Ishikawa (cell line): ENCODE data around the gene LRRC32.
A peak's percentile ranks its signal among the peaks of the same experiment; 100 is the strongest.

Source experiments
- CEBPB ChIP-seq: IDR thresholded peaks from 2 replicates; pipeline ENCODE4 v1.6.1; 2012
- CREB1 ChIP-seq: IDR thresholded peaks from 2 replicates; pipeline ENCODE4 v1.6.1; 2012; ENCODE audit warnings: low read depth
- EGR1 ChIP-seq: IDR thresholded peaks from 2 replicates; pipeline ENCODE4 v1.6.1; 2012
- EP300 ChIP-seq: IDR thresholded peaks from 2 replicates; pipeline ENCODE4 v1.6.1; 2012; ENCODE audit warnings: borderline replicate concordance
- FOXM1 ChIP-seq: IDR thresholded peaks from 2 replicates; pipeline ENCODE4 v1.6.1; 2012; ENCODE audit warnings: low read depth, borderline replicate concordance
- MAX ChIP-seq: IDR thresholded peaks from 2 replicates; pipeline ENCODE4 v1.6.1; 2012
- NFIC ChIP-seq: IDR thresholded peaks from 2 replicates; pipeline ENCODE4 v1.6.1; 2012
- RAD21 ChIP-seq: IDR thresholded peaks from 2 replicates; pipeline ENCODE4 v1.6.1; 2012; ENCODE audit warnings: low read depth
- REST ChIP-seq: IDR thresholded peaks from 2 replicates; pipeline ENCODE4 v1.6.1; 2012; ENCODE audit warnings: low read depth, mild to moderate bottlenecking
- TAF1 ChIP-seq: IDR thresholded peaks from 2 replicates; pipeline ENCODE4 v1.6.1; 2012; ENCODE audit warnings: low read depth, mild to moderate bottlenecking
- TCF12 ChIP-seq: IDR thresholded peaks from 2 replicates; pipeline ENCODE4 v1.6.1; 2012; ENCODE audit warnings: low read depth
- TEAD4 ChIP-seq: IDR thresholded peaks from 2 replicates; pipeline ENCODE4 v1.6.1; 2012
- USF1 ChIP-seq: IDR thresholded peaks from 2 replicates; pipeline ENCODE4 v1.6.1; 2012
- YY1 ChIP-seq: IDR thresholded peaks from 2 replicates; pipeline ENCODE4 v1.6.1; 2012; ENCODE audit warnings: low read depth
- ZBTB7A ChIP-seq: IDR thresholded peaks from 2 replicates; pipeline ENCODE4 v1.6.1; 2012; ENCODE audit warnings: low read depth

Gene LRRC32

GRCh38 chr11:76622493-76623094 lies 48.0 kb downstream of the LRRC32 start:
- TF ChIP-seq EGR1: no peak
- no peak for TF ChIP-seq NFIC
- TF ChIP-seq TAF1: no peak
- no peak for TF ChIP-seq EP300
- TF ChIP-seq CEBPB: no peak
- no peak for TF ChIP-seq ZBTB7A
- no peak for TF ChIP-seq TCF12
- TF ChIP-seq MAX: no peak
- TF ChIP-seq RAD21: no peak
- no peak for TF ChIP-seq TEAD4
- TF ChIP-seq REST: no peak
- no peak for TF ChIP-seq USF1
- no peak for TF ChIP-seq FOXM1
- no peak for TF ChIP-seq YY1
- TF ChIP-seq CREB1: no peak

GRCh38 chr11:76621868-76622267 lies 48.7 kb downstream of the LRRC32 start:
- TF ChIP-seq TCF12 (no peak), MAX (no peak), EGR1 (no peak), TEAD4 (no peak), RAD21 (no peak)

- no peak for TF ChIP-seq FOXM1
- TF ChIP-seq TEAD4: no peak
- no peak for TF ChIP-seq TAF1
- no peak for TF ChIP-seq ZBTB7A
- no peak for TF ChIP-seq YY1
Observed at GRCh38 chr11:76621466-76621865, 49.1 kb downstream of the LRRC32 start.

- TF ChIP-seq NFIC (no peak), CEBPB (no peak), FOXM1 (no peak), YY1 (no peak), ZBTB7A (no peak), RAD21 (no peak), MAX (no peak), USF1 (no peak)
Observed at GRCh38 chr11:76620489-76620888, 50.1 kb downstream of the LRRC32 start.

- TF ChIP-seq TEAD4 (no peak), CREB1 (no peak), CEBPB (no peak), NFIC (no peak)
Observed at GRCh38 chr11:76617553-76618265, 52.8 kb downstream of the LRRC32 start.

- TF ChIP-seq EGR1: no peak
- no peak for TF ChIP-seq USF1
- no peak for TF ChIP-seq TCF12
- TF ChIP-seq ZBTB7A: no peak
- no peak for TF ChIP-seq TEAD4
- TF ChIP-seq EP300: no peak
- no peak for TF ChIP-seq FOXM1
- no peak for TF ChIP-seq NFIC
- no peak for TF ChIP-seq RAD21
- TF ChIP-seq CREB1: no peak
- no peak for TF ChIP-seq TAF1
- no peak for TF ChIP-seq CEBPB
- no peak for TF ChIP-seq YY1
- no peak for TF ChIP-seq MAX
Observed at GRCh38 chr11:76616676-76617552, 53.6 kb downstream of the LRRC32 start.

- peak; percentile 31; the same call in 1 of the 2 replicates for TF ChIP-seq TEAD4
- peak; percentile 78 for TF ChIP-seq NFIC
- no peak for TF ChIP-seq FOXM1
- TF ChIP-seq YY1: 0 out of 2 replicates have a peak, but pooled peaks have one; percentile 20
- TF ChIP-seq MAX: peak; percentile 47
Observed at GRCh38 chr11:76615950-76616349, 54.6 kb downstream of the LRRC32 start.
